DND-41 (cell line): ENCODE measurements around the gene PAH.

Experiments
- ATAC-seq: fragments of 200-7000 bp; cut with Tn5 transposase; 3 replicates; pipeline ENCODE4 v1.9.1; 2021; ENCODE audit warnings: low read depth; ENCODE audit not compliant: insufficient read depth
- DNase-seq: peaks from one replicate; pipeline ENCODE4 v3.0.0-alpha.2; 2020
- H2AFZ ChIP-seq: 2 replicates; pipeline ENCODE4 v1.6.0; 2012; ENCODE audit warnings: low read depth, low read length
- H3K27ac ChIP-seq: 2 replicates; pipeline ENCODE4 v1.5.1; 2012; ENCODE audit warnings: low read length, inconsistent platforms
- H3K27me3 ChIP-seq: fragments of 200-600 bp; sonication (generic); 2 replicates; pipeline ENCODE4 v1.6.0; 2012; ENCODE audit warnings: low read length, mild to moderate bottlenecking, inconsistent platforms; ENCODE audit not compliant: insufficient read depth, poor library complexity
- H3K36me3 ChIP-seq: 2 replicates; pipeline ENCODE4 v1.5.1; 2012; ENCODE audit warnings: low read length, inconsistent platforms; ENCODE audit not compliant: insufficient read depth
- H3K4me1 ChIP-seq: 2 replicates; pipeline ENCODE4 v1.5.1; 2012; ENCODE audit warnings: mild to moderate bottlenecking, low read length; ENCODE audit not compliant: insufficient read depth
- H3K4me2 ChIP-seq: 2 replicates; pipeline ENCODE4 v1.6.0; 2012; ENCODE audit warnings: mild to moderate bottlenecking, moderate library complexity, low read length, inconsistent platforms; ENCODE audit not compliant: insufficient read depth
- H3K4me3 ChIP-seq, 2 experiments: fragments of 200-600 bp in 1 of 2; shearing (Covaris generic) in 1 of 2; 2 replicates each; pipeline ENCODE4 v1.5.1; 2012 to 2016; ENCODE audit warnings: inconsistent platforms in 2 of 2, low read length in 2 of 2, mild to moderate bottlenecking in 2 of 2, low read depth in 1 of 2, moderate library complexity in 1 of 2
- H3K79me2 ChIP-seq: 2 replicates; pipeline ENCODE4 v1.6.0; 2012; ENCODE audit warnings: low read length, inconsistent platforms; ENCODE audit not compliant: insufficient read depth
- H3K9ac ChIP-seq: 2 replicates; pipeline ENCODE4 v1.6.0; 2012; ENCODE audit warnings: low read depth, mild to moderate bottlenecking, inconsistent platforms, low read length, moderate library complexity
- H3K9me3 ChIP-seq: 2 replicates; pipeline ENCODE4 v1.5.1; 2012; ENCODE audit warnings: low read length, moderate library complexity, mild to moderate bottlenecking, inconsistent platforms; ENCODE audit not compliant: insufficient read depth, severe bottlenecking
- H4K20me1 ChIP-seq: 2 replicates; pipeline ENCODE4 v1.6.0; 2012; ENCODE audit warnings: low read length; ENCODE audit not compliant: insufficient read depth
- EZH2 ChIP-seq: IDR thresholded peaks from 3 replicates; pipeline ENCODE4 v1.6.1; 2012; ENCODE audit warnings: borderline replicate concordance, low read depth, mild to moderate bottlenecking, moderate library complexity, low read length, inconsistent platforms; ENCODE audit not compliant: severe bottlenecking
- TF ChIP-seq, protein P1 (sequence below): IDR thresholded peaks from 2 replicates; pipeline ENCODE4 v1.5.1; 2012; ENCODE audit warnings: borderline replicate concordance, low read length, moderate library complexity, mild to moderate bottlenecking; ENCODE audit not compliant: poor library complexity, severe bottlenecking; ENCODE audit errors: extremely low read depth

Gene PAH

DNA sequence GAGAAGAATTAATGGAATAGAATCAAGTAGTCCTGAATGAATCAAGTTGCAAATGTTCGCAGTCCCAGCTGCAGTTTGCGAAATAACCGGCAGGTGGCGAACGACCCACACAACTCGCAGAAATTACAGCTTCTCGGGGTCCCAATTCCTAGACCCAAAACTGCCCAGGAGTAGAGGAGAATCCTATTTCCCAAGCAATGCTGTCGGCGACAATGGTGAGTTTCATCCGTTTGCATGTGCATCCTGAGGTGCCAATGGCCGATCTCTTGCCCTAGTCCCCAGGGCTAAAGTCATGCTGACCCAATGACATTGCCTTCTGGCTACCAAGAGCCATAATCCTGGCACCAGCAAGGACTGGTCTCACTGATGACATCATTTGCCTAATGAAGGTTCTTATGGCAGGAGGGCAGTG lies 31.9 kb upstream of the PAH start:
- H3K4me1 ChIP-seq = no peaks in the 10 kb centered on the region
- no peak overlapping the region for H3K4me3 ChIP-seq
- no peak overlapping the region for H3K9ac ChIP-seq
- H2AFZ ChIP-seq = no peak overlapping the region
- no peaks in the 10 kb centered on the region for H3K79me2 ChIP-seq
- H4K20me1 ChIP-seq = no peaks in the 10 kb centered on the region
- H3K36me3 ChIP-seq = no peaks in the 10 kb centered on the region
- H3K4me2 ChIP-seq = no peak overlapping the region
- no peaks in the 10 kb centered on the region for H3K9me3 ChIP-seq
- no peak overlapping the region for H3K27ac ChIP-seq
- no peak for ATAC-seq
- H3K27me3 ChIP-seq = no peaks in the 10 kb centered on the region
- TF ChIP-seq, protein P1, sequence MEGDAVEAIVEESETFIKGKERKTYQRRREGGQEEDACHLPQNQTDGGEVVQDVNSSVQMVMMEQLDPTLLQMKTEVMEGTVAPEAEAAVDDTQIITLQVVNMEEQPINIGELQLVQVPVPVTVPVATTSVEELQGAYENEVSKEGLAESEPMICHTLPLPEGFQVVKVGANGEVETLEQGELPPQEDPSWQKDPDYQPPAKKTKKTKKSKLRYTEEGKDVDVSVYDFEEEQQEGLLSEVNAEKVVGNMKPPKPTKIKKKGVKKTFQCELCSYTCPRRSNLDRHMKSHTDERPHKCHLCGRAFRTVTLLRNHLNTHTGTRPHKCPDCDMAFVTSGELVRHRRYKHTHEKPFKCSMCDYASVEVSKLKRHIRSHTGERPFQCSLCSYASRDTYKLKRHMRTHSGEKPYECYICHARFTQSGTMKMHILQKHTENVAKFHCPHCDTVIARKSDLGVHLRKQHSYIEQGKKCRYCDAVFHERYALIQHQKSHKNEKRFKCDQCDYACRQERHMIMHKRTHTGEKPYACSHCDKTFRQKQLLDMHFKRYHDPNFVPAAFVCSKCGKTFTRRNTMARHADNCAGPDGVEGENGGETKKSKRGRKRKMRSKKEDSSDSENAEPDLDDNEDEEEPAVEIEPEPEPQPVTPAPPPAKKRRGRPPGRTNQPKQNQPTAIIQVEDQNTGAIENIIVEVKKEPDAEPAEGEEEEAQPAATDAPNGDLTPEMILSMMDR = peak; percentile 90
- TF ChIP-seq EZH2 = no peak
- DNase-seq = peak; percentile 54

DNA sequence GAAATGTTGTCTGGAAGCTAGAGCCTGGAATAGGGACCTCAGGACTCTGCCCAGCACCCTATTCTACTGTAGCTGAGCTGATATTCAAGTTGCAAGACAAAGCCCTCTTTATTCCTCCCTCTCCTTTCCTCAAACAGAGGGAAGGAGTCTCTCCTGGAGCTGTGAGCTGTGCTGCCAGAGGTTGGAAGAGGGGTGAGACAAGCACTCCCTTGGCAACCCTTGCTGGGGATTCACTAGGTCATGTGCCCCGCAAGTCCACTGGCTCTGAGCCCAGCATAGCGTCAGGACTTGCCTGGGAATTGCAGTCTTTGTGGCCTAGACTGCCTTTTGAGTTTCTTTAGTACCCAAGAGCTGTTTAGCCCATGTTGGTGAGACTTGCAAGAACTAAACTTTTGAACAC lies 29.0 kb upstream of the PAH start:
- H3K9ac ChIP-seq = no peak overlapping the region
- no peak overlapping the region for H3K4me2 ChIP-seq
- no peaks in the 10 kb centered on the region for H3K4me1 ChIP-seq
- H3K79me2 ChIP-seq = no peaks in the 10 kb centered on the region
- no peak for ATAC-seq
- TF ChIP-seq, protein P1 = no peak
- no peak for TF ChIP-seq EZH2
- H3K4me3 ChIP-seq = no peak overlapping the region
- H3K9me3 ChIP-seq = no peaks in the 10 kb centered on the region
- no peaks in the 10 kb centered on the region for H3K27me3 ChIP-seq
- no peaks in the 10 kb centered on the region for H3K36me3 ChIP-seq
- no peak for DNase-seq
- no peak overlapping the region for H2AFZ ChIP-seq
- H4K20me1 ChIP-seq = no peaks in the 10 kb centered on the region
- no peak overlapping the region for H3K27ac ChIP-seq

DNA sequence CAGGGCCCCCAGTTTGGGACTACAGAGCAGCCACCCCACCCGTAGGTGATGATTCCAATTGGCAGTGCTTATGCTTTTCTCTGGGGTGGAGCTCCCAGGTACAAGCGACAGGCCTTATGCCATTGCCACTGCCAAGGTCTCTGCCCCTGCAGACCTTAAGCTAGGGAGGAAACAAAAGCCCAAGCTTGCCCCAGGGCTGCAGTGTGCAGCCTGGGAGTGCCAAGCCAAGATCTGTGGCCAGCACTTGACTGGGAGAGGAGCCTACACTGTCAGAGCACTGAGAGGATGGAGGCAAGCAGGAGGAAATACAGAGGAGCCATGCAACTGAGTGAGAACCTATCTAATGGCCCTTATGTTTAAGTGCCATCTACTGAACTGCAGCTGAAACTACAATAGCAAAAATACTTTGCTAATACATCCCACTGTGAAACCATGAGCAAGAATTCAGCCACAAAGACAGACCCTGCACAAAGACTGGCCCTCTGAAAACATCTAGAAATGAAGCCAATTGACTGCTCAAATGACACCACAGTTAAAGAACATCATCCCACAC lies 22.7 kb upstream of the PAH start:
- Histone ChIP-seq H4K20me1 (no peaks in the 10 kb centered on the region), H3K4me2 (no peak overlapping the region), H3K79me2 (no peaks in the 10 kb centered on the region), H3K27me3 (no peaks in the 10 kb centered on the region), H3K4me1 (no peaks in the 10 kb centered on the region), H2AFZ (no peak overlapping the region), H3K4me3 (no peak overlapping the region), H3K9me3 (no peaks in the 10 kb centered on the region), H3K36me3 (no peaks in the 10 kb centered on the region), H3K9ac (no peak overlapping the region), H3K27ac (no peak overlapping the region)
- ATAC-seq (no peak), DNase-seq (no peak)
- TF ChIP-seq, protein P1 = no peak
- TF ChIP-seq EZH2 = no peak

DNA sequence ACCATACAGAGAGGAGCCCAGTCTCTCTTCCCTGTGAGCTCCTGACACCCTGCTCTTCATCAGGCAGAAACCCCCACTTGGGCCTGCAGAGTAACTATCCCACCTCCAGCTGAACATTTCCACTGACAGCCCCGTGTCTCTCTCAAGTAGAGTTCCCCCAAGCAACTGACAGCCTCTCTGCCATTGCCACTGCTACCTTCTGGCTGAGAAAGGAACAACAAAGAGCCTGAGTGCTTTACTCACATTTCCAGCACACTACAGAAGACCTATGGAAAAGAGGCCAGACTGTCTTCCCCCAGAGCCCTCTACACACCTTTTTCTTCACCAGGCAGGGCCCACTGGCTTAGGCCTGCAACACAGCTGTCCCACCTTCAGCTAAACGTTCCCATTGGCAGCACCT lies 22.0 kb upstream of the PAH start:
- ATAC-seq = no peak

More for the DNA sequence above, 22.0 kb upstream of the PAH start:
- TF ChIP-seq, protein P1 = no peak
- TF ChIP-seq EZH2 = no peak
- Histone ChIP-seq H3K27ac (no peak overlapping the region), H3K4me3 (no peak overlapping the region), H3K9ac (no peak overlapping the region), H2AFZ (no peak overlapping the region), H3K79me2 (no peaks in the 10 kb centered on the region), H3K36me3 (no peaks in the 10 kb centered on the region), H3K4me2 (no peak overlapping the region), H3K4me1 (no peaks in the 10 kb centered on the region), H4K20me1 (no peaks in the 10 kb centered on the region), H3K27me3 (no peaks in the 10 kb centered on the region), H3K9me3 (no peaks in the 10 kb centered on the region)
- DNase-seq = no peak
